ENCODE data around the gene TSPY1.
"Not testable (repeated sequence)": the region's sequence is repeated elsewhere in the genome, so short reads cannot be mapped to it uniquely, and the experiment has no call there.

TSPY1 gene, protein sequence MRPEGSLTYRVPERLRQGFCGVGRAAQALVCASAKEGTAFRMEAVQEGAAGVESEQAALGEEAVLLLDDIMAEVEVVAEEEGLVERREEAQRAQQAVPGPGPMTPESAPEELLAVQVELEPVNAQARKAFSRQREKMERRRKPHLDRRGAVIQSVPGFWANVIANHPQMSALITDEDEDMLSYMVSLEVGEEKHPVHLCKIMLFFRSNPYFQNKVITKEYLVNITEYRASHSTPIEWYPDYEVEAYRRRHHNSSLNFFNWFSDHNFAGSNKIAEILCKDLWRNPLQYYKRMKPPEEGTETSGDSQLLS

DNA sequence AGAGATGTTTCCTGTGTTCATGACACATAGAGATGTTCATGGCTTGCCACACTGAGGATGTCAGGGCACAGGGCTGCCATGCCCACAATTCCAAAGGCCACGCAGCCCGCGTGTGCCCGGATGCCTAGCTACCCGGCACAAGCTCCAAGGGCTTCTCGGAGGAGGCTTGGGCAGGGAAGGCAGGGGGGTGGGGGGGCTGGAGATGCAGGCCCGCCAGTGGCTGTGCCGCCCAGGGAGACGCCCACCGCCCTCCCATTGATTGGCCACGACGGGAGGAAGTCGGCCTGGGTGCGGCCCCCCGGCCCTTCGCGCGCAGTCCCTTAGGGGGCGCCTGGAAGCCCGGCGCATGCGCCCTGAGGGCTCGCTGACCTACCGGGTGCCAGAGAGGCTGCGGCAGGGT, at the start of gene TSPY1:
TSS of gene TSPY1 (plus strand) at position 301 of the 400 bp plus-strand sequence. CDS start at position 347, 46 bp downstream.
- DNase-seq (ENCODE audit: low spot score), result not testable (repeated sequence)

DNA sequence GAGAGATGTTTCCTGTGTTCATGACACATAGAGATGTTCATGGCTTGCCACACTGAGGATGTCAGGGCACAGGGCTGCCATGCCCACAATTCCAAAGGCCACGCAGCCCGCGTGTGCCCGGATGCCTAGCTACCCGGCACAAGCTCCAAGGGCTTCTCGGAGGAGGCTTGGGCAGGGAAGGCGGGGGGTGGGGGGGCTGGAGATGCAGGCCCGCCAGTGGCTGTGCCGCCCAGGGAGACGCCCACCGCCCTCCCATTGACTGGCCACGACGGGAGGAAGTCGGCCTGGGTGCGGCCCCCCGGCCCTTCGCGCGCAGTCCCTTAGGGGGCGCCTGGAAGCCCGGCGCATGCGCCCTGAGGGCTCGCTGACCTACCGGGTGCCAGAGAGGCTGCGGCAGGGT, 20.2 kb downstream of the TSPY1 start, which contains the start of gene TSPY9:
TSS of gene TSPY9 (plus strand) at position 301 of the 400 bp plus-strand sequence. CDS start at position 347, 46 bp downstream.
- DNase-seq (ENCODE audit: low spot score), result not testable (repeated sequence)

DNA sequence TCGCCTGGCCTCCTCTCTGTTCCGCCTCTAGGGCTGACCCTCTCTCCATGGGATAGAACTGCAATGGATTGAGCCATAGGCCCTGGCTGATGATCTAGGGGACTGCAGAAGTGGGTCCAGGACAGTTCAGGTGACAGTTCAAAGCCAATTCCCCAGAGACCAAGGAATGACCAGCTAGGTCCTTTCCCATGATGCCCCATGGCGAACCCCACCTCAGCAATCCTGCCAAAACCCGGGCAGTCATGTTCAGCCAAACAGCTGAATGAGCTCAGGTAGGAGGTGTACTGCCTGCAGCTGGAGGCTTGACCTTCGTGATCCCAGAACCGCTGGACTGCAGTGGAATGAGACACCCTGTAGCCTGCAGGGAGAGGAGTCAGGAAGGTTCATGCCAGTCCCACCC, 37.6 kb downstream of the TSPY1 start:
- DNase-seq (ENCODE audit: low spot score), result not testable (repeated sequence)

GRCh38 chrY:9516287-9516686, 49.5 kb downstream of the TSPY1 start:
- DNase-seq (ENCODE audit: low spot score), result not testable (repeated sequence)
